Heart right ventricle (tissue), 16 donors: ENCODE measurements around the gene AGBL1. TPM values are rescaled to one million over a fixed set of nuclear protein-coding genes. Genes with fewer than 3 reads are reported as not detected.

Experiments
- ATAC-seq, 8 donors: fragments of 200-7000 bp; cut with Tn5 transposase; one replicate each; pipeline ENCODE4 v1.9.1; 2020; ENCODE audit warnings: mild to moderate bottlenecking in 8 of 8, moderate library complexity in 8 of 8, moderate number of reproducible peaks in 1 of 8
- DNase-seq, 2 donors: peaks; one replicate each; pipeline ENCODE4 v3.0.0-alpha.2; 2020
- H3K27ac ChIP-seq, 10 donors: fragments of 200-600 bp; sonication (generic) in 2 of 10; one replicate each; pipeline versions ENCODE4 v1.5.0 to v1.8.0; 2020 to 2022; ENCODE audit warnings: mild to moderate bottlenecking in 3 of 10
- H3K27me3 ChIP-seq, 7 donors: fragments of 200-600 bp; one replicate each; pipeline ENCODE4 v1.8.0; 2021 to 2022; ENCODE audit warnings: mild to moderate bottlenecking in 2 of 7
- H3K36me3 ChIP-seq, 9 donors: fragments of 200-600 bp; sonication (generic) in 1 of 9; one replicate each; pipeline versions ENCODE4 v1.5.0 to v1.8.0; 2020 to 2022; ENCODE audit warnings: mild to moderate bottlenecking in 2 of 9
- H3K4me1 ChIP-seq, 9 donors: fragments of 200-600 bp; sonication (generic) in 1 of 9; one replicate each; pipeline versions ENCODE4 v1.5.0 to v1.8.0; 2020 to 2022; ENCODE audit warnings: mild to moderate bottlenecking in 4 of 9
- H3K4me3 ChIP-seq, 10 donors: fragments of 200-600 bp; sonication (generic) in 2 of 10; one replicate each; pipeline versions ENCODE4 v1.5.0 to v1.8.0; 2020 to 2022; ENCODE audit warnings: mild to moderate bottlenecking in 7 of 10, moderate library complexity in 2 of 10
- H3K9me3 ChIP-seq, 11 donors: fragments of 200-600 bp in 10 of 11; sonication (generic) in 2 of 11; one replicate each; pipeline versions ENCODE4 v1.5.0 to v1.8.0; 2013 to 2022; ENCODE audit warnings: mild to moderate bottlenecking in 2 of 11, control low read depth in 1 of 11, moderate library complexity in 1 of 11
- WGBS, 2 donors: extraction: QIAGEN DNeasy Blood & Tissue Kit; methylation state at CpG; one replicate each; pipeline ENCODE4 v1.1.7; 2013; ENCODE audit warnings: inconsistent platforms in 1 of 2; 5-methylcytosine and 5-hydroxymethylcytosine counted together
- intact Hi-C, 10 donors: fragments of 100-400 bp; cut with DNase I; formaldehyde crosslinking; loops; one replicate each; pipeline versions ENCODE4 v1.11.1 to v1.14.2; 2022
- polyA plus RNA-seq, 2 donors: library from polyadenylated mRNA; stranded (reverse); fragments of 200-250 nt; gene quantifications; one replicate each; pipeline ENCODE4 v1.2.3, GENCODE V29; 2013
- total RNA-seq, 10 donors: library from RNA; stranded (reverse); fragmentation: NEBNext Ultra II Directional in 3 of 10; extraction: Animal tissue kit (Norgen Biotek cat#: 25700) in 3 of 10; gene quantifications; one replicate each; pipeline versions ENCODE4 v1.2.1 to v1.2.4, GENCODE V29; 2021 to 2023
- TF ChIP-seq, protein P1 (sequence below), 9 donors: fragments of 200-600 bp; sonication (generic) in 2 of 9; IDR thresholded peaks; one replicate each; pipeline versions ENCODE4 v1.5.0 to v1.8.0; 2021 to 2022; ENCODE audit warnings: antibody characterized with exemption in 9 of 9, mild to moderate bottlenecking in 5 of 9, moderate library complexity in 1 of 9
- donor health status: Arrhythmogenic right ventricular cardiomyopathy.
- donor health status: ischemic (EF 13 %, LVEDD 7.1; RV severe dilation, severe dysfunction).
- donor health status: healthy with polysubstance abuse.
- donor health status: DM: no; HTN: yes; CAD: no.
- donor health status: DM: no; HTN: no; CAD: no.
- donor health status: ischemic (EF 25% LVEDD 6.9; RV normal size, moderate dysfunction).
- donor health status: ischemic (EF 25% LVEDD 5.7; RV mildly dilated, moderate dysfunction).
- donor health status: healthy.
- donor health status: DM: yes; HTN: yes; CAD: no.
- donor health status: Ischemic cardiomyopathy.
- donor health status: ischemic (EF 35%, LVEDD 5.7; RV mildly dilated, moderate dysfunction).
- donor health status: nonischemic (EF 11% LVEDD 7.7; RV severe dilation, severe dysfunction).
- donor health status: DM: yes; HTN: yes; CAD: no.
- donor health status: PGD.
- donor health status: ischemic (EF 29% LVEDD 5.4; RV normal size, mild dysfunction).
- donor health status: nonischemic (EF 23%, LVEDD 6.1; RV moderate dilation, normal function).

The AGBL1 gene
- total and polyA plus RNA-seq, 12 donors: 0.02 to 0.13 (median 0.09) TPM; not detected in 7

DNA sequence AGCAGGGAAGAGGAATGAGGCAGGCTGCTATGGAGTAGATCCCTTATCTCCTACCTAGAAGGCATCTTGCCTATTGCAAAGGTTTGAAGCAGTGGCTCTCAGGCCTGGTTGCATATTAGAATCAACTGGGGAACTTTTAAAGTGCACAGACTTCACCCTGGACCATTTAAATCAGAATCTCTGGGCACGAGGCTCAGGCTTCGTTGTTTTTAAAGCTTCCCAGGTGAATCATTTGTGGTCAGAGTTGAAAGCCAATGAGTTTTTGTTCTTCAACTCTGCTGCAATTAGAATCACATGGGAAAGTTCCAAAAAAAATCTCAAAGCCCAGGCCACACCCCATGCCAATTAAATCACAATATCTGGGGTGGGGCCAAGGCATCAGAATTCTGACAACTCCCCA is 773.1 kb downstream of the AGBL1 start:
- WGBS, 2 donors: 89 to 91% methylated on average over 2 of the region's 2 CpGs
- Histone ChIP-seq H3K9me3 (no peaks in the 10 kb centered on the region), H3K27me3 (no peaks in the 10 kb centered on the region), H3K4me3 (no peak overlapping the region), H3K36me3 (no peaks in the 10 kb centered on the region), H3K4me1 (peaks cover 0 to 33% (median 15%) of the 10 kb centered on the region in 9 donors), H3K27ac (no peak overlapping the region)
- intact Hi-C loops: no loop called here
- no peak for ATAC-seq
- TF ChIP-seq, protein P1, sequence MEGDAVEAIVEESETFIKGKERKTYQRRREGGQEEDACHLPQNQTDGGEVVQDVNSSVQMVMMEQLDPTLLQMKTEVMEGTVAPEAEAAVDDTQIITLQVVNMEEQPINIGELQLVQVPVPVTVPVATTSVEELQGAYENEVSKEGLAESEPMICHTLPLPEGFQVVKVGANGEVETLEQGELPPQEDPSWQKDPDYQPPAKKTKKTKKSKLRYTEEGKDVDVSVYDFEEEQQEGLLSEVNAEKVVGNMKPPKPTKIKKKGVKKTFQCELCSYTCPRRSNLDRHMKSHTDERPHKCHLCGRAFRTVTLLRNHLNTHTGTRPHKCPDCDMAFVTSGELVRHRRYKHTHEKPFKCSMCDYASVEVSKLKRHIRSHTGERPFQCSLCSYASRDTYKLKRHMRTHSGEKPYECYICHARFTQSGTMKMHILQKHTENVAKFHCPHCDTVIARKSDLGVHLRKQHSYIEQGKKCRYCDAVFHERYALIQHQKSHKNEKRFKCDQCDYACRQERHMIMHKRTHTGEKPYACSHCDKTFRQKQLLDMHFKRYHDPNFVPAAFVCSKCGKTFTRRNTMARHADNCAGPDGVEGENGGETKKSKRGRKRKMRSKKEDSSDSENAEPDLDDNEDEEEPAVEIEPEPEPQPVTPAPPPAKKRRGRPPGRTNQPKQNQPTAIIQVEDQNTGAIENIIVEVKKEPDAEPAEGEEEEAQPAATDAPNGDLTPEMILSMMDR (IDR thresholded peaks at IDR 0.05): no peak
- DNase-seq: no peak

GRCh38 chr15:86854176-86854575 is 774.5 kb downstream of the AGBL1 start:
- TF ChIP-seq, protein P1 (IDR thresholded peaks at IDR 0.05): no peak
- Histone ChIP-seq H3K9me3 (no peaks in the 10 kb centered on the region), H3K36me3 (no peaks in the 10 kb centered on the region), H3K27ac (peak overlapping the region in 3 of 10 donors; percentile 3 to 30 (median 5)), H3K27me3 (no peaks in the 10 kb centered on the region), H3K4me1 (peaks cover 0 to 33% (median 15%) of the 10 kb centered on the region in 9 donors), H3K4me3 (no peak overlapping the region)
- WGBS, 2 donors: 71 to 81% methylated on average over 1 of the region's 1 CpG
- DNase-seq (peak in 1 of 2 donors; percentile 6), ATAC-seq (peak in 5 of 8 donors; percentile 40 to 70 (median 49))
- intact Hi-C loops: no loop called here

DNA sequence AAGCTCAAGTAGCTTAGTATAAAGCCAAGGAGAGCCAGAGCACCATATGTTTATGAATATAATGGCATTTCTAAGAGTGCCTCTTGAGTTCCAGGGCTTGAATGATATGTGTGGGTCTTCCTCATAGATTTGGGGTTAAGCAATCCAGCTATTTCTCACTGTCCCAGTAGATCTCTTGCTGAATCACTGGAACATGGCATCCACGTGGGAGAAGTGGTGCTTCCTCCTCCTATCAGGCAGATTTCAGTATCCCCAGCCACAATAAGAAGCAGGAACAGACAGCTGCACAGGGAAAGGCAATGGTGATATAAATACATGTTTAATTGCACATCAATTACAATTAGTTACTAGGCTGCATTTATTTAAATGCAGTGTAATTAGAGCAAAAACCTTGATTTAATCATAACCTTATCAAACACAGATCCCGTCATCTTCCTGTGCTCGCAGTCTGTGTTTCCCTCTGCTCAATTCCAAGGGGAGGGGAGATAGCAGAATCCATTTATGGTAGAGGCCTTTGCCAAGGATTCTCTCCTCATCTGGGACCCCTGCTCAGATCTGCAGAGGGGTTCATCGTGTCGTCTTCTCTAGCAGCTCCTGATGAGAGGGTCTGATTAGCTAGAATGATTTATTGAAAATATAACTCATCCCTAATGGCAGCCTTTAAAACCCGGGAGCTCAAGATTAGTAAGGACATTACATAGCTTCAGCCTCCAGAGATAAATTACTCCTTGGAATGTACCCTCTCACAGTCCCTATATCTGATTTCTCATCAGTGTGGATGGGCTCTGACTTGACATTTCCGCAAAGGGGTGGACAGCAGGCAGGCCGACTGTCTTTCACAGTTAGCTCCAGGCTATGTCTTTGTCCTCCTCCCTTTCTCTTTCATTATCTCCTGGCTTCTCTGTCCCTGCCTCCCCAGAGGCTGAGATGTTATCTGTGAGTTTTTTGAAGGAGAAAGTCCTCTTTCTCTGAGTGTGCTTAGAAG is 775.9 kb downstream of the AGBL1 start:
- H3K4me1 ChIP-seq: peaks cover 0 to 25% (median 6%) of the 10 kb centered on the region in 9 donors
- intact Hi-C loops: no loop called here
- ATAC-seq (no peak), DNase-seq (no peak)
- H3K27ac ChIP-seq: no peak overlapping the region
- no peaks in the 10 kb centered on the region for H3K27me3 ChIP-seq
- TF ChIP-seq, protein P1 (IDR thresholded peaks at IDR 0.05): no peak
- WGBS, 2 donors: 55 to 56% methylated on average over 8 of the region's 8 CpGs
- no peaks in the 10 kb centered on the region for H3K9me3 ChIP-seq
- no peak overlapping the region for H3K4me3 ChIP-seq
- H3K36me3 ChIP-seq: no peaks in the 10 kb centered on the region

DNA sequence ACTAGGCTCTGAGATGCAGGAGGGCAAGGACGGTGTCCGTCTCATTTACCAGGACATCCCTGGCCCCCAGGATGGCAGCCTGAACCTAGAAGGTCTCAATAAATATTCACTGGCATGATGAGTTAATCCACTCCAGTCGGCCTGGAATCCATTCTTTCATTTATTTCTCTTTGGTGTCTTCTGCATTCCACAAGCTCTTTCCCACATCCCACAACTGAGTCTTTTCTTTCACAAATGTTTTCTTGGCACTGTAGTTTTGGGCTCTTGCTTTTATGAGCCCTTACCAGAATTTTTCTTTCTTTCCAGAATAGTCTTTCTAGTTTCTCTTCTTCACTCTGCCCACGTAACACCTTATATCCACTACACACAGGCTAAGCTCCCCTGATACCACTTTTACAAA is 778.0 kb downstream of the AGBL1 start:
- Histone ChIP-seq H3K9me3 (no peaks in the 10 kb centered on the region), H3K27ac (no peak overlapping the region), H3K36me3 (no peaks in the 10 kb centered on the region), H3K4me1 (peaks cover 0 to 20% (median 6%) of the 10 kb centered on the region in 9 donors), H3K4me3 (no peak overlapping the region), H3K27me3 (no peaks in the 10 kb centered on the region)
- DNase-seq (no peak), ATAC-seq (no peak)
- WGBS, 2 donors: 93 to 96% methylated on average over 4 of the region's 4 CpGs
- TF ChIP-seq, protein P1 (IDR thresholded peaks at IDR 0.05): no peak
- intact Hi-C loops: no loop called here
